Skeletal muscle cell (primary cell): ENCODE measurements around the gene RIPOR1.
"Not testable (repeated sequence)": the region's sequence is repeated elsewhere in the genome, so short reads cannot be mapped to it uniquely, and the experiment has no call there.

Experiments
- DNase-seq: peaks from one replicate; pipeline ENCODE4 v3.0.0-alpha.2; 2010; ENCODE audit warnings: low read depth
- H3K4me3 ChIP-seq: 2 replicates; pipeline ENCODE4 v1.5.1; 2011; ENCODE audit warnings: low read depth, mild to moderate bottlenecking, control low read depth, low read length, moderate library complexity

The RIPOR1 gene

GRCh38 chr16:67528222-67528869, at the start of gene RIPOR1:
Gene RIPOR1 (plus strand): TSS chr16:67528829. CDS start chr16:67538447, 9,618 bp downstream.
- H3K4me3 ChIP-seq: peak within 1 kb of the TSS; percentile 85
- no peak for DNase-seq

GRCh38 chr16:67480833-67481560, 47.6 kb upstream of the RIPOR1 start, which contains the start of gene ATP6V0D1:
Gene ATP6V0D1 (minus strand): TSS chr16:67481157. CDS start chr16:67481086, 71 bp downstream.
- peak; percentile 90 for DNase-seq
- H3K4me3 ChIP-seq: peak within 1 kb of the TSS; percentile 99

GRCh38 chr16:67481561-67482232, 46.9 kb upstream of the RIPOR1 start:
- H3K4me3 ChIP-seq: peak overlapping the region; percentile 99
- DNase-seq: no peak

- peak overlapping the region; percentile 99 for H3K4me3 ChIP-seq
- no peak for DNase-seq
These were observed 46.2 kb upstream of the RIPOR1 start for GRCh38 chr16:67482233-67482924.

- DNase-seq: no peak
- H3K4me3 ChIP-seq: no peak within 1 kb of the TSS
These were observed 45.5 kb upstream of the RIPOR1 start, which contains the start of gene AGRP for GRCh38 chr16:67483150-67483549. Gene AGRP (minus strand): TSS chr16:67483547. CDS start chr16:67483398, 149 bp downstream.

GRCh38 chr16:67483731-67484525, 44.7 kb upstream of the RIPOR1 start:
- no peak overlapping the region for H3K4me3 ChIP-seq

GRCh38 chr16:67486805-67487204, 41.8 kb upstream of the RIPOR1 start:
- H3K4me3 ChIP-seq: no peak overlapping the region
- no peak for DNase-seq

More at GRCh38 chr16:67483731-67484525, 44.7 kb upstream of the RIPOR1 start:
- no peak for DNase-seq

GRCh38 chr16:67487561-67487960, 41.1 kb upstream of the RIPOR1 start:
- H3K4me3 ChIP-seq, DNase-seq: not testable (repeated sequence)

GRCh38 chr16:67489401-67490083, 39.1 kb upstream of the RIPOR1 start:
- no peak for DNase-seq
- H3K4me3 ChIP-seq: no peak overlapping the region

GRCh38 chr16:67490335-67491096, 38.1 kb upstream of the RIPOR1 start:
- no peak overlapping the region for H3K4me3 ChIP-seq
- DNase-seq: no peak

GRCh38 chr16:67499106-67499505, 29.5 kb upstream of the RIPOR1 start:
- DNase-seq: no peak

GRCh38 chr16:67504031-67505021, 24.3 kb upstream of the RIPOR1 start:
- no peak for DNase-seq
- H3K4me3 ChIP-seq: no peak overlapping the region

More at GRCh38 chr16:67499106-67499505, 29.5 kb upstream of the RIPOR1 start:
- no peak overlapping the region for H3K4me3 ChIP-seq

- no peak for DNase-seq
These were observed 22.2 kb upstream of the RIPOR1 start for GRCh38 chr16:67506468-67506867.

GRCh38 chr16:67509016-67509415, 19.6 kb upstream of the RIPOR1 start:
- H3K4me3 ChIP-seq: no peak overlapping the region
- DNase-seq: no peak

More at GRCh38 chr16:67506468-67506867, 22.2 kb upstream of the RIPOR1 start:
- H3K4me3 ChIP-seq: no peak overlapping the region

GRCh38 chr16:67513892-67514291, 14.7 kb upstream of the RIPOR1 start:
- DNase-seq: not testable (repeated sequence)

GRCh38 chr16:67514382-67514828, 14.2 kb upstream of the RIPOR1 start:
- DNase-seq: peak; percentile 40
- H3K4me3 ChIP-seq: no peak overlapping the region

More at GRCh38 chr16:67513892-67514291, 14.7 kb upstream of the RIPOR1 start:
- not testable (repeated sequence) for H3K4me3 ChIP-seq
